Mesenchymal stem cell (in vitro differentiated cells and primary cell): ENCODE results near the gene STAB2.
A peak's percentile ranks its signal among the peaks of the same experiment; 100 is the strongest.

Experiments
- DNase-seq: peaks from one replicate; pipeline ENCODE4 v3.0.0-alpha.2; 2013
- H2AFZ ChIP-seq: one replicate; pipeline ENCODE4 v1.6.1; 2013; ENCODE audit warnings: low read depth, mild to moderate bottlenecking, control low read depth, inconsistent platforms, low read length, moderate library complexity
- H2AK5ac ChIP-seq: 2 replicates; pipeline ENCODE4 v1.6.1; 2013; ENCODE audit warnings: low read length, moderate library complexity, mild to moderate bottlenecking, inconsistent platforms; ENCODE audit not compliant: severe bottlenecking
- H2BK120ac ChIP-seq: one replicate; pipeline ENCODE4 v1.6.1; 2013; ENCODE audit warnings: low read depth, mild to moderate bottlenecking, inconsistent platforms, low read length, moderate library complexity
- H2BK12ac ChIP-seq, 2 experiments: one replicate each; pipeline ENCODE4 v1.6.1; 2013; ENCODE audit warnings: inconsistent platforms in 2 of 2, low read length in 2 of 2, mild to moderate bottlenecking in 2 of 2, moderate library complexity in 2 of 2, control low read depth in 1 of 2
- H2BK15ac ChIP-seq: one replicate; pipeline ENCODE4 v1.6.1; 2013; ENCODE audit warnings: mild to moderate bottlenecking, low read depth, inconsistent platforms; ENCODE audit not compliant: poor library complexity, severe bottlenecking
- H2BK5ac ChIP-seq: 2 replicates; pipeline ENCODE4 v1.6.1; 2013; ENCODE audit warnings: low read depth, mild to moderate bottlenecking, low read length, control low read depth, inconsistent platforms; ENCODE audit not compliant: poor library complexity, severe bottlenecking
- H3K14ac ChIP-seq, 2 experiments: one replicate each; pipeline ENCODE4 v1.6.1; 2013; ENCODE audit warnings: inconsistent platforms in 2 of 2, low read length in 2 of 2, control low read depth in 1 of 2, mild to moderate bottlenecking in 1 of 2, moderate library complexity in 1 of 2
- H3K18ac ChIP-seq, 2 experiments: one replicate each; pipeline ENCODE4 v1.6.1; 2013; ENCODE audit warnings: inconsistent platforms in 2 of 2, low read length in 2 of 2, control low read depth in 1 of 2, low read depth in 1 of 2, mild to moderate bottlenecking in 1 of 2
- H3K23ac ChIP-seq, 2 experiments: one replicate each; pipeline ENCODE4 v1.6.1; 2013; ENCODE audit warnings: inconsistent platforms in 2 of 2, low read length in 2 of 2, mild to moderate bottlenecking in 2 of 2, moderate library complexity in 2 of 2, control low read depth in 1 of 2
- H3K27ac ChIP-seq: 2 replicates; pipeline ENCODE4 v1.5.1; 2013; ENCODE audit warnings: mild to moderate bottlenecking, moderate library complexity, low read length, control low read depth, inconsistent platforms; ENCODE audit not compliant: poor library complexity, severe bottlenecking
- H3K27me3 ChIP-seq, 2 experiments: 2 replicates each; pipeline versions ENCODE4 v1.6.1 to v1.7.0; 2013; ENCODE audit warnings: low read length in 2 of 2, mild to moderate bottlenecking in 2 of 2, moderate library complexity in 2 of 2, control low read depth in 1 of 2, inconsistent platforms in 1 of 2; ENCODE audit not compliant: control insufficient read depth in 1 of 2, insufficient read depth in 1 of 2
- H3K36me3 ChIP-seq, 2 experiments: 2 replicates each; pipeline versions ENCODE4 v1.6.1 to v1.7.0; 2013; ENCODE audit warnings: low read length in 2 of 2, control low read depth in 1 of 2, inconsistent platforms in 1 of 2, low read depth in 1 of 2, mild to moderate bottlenecking in 1 of 2; ENCODE audit not compliant: insufficient read depth in 2 of 2, control insufficient read depth in 1 of 2
- H3K4ac ChIP-seq, 2 experiments: one replicate each; pipeline ENCODE4 v1.6.1; 2013; ENCODE audit warnings: inconsistent platforms in 2 of 2, low read length in 2 of 2, mild to moderate bottlenecking in 2 of 2, moderate library complexity in 2 of 2, control low read depth in 1 of 2, low read depth in 1 of 2
- H3K4me1 ChIP-seq: 2 replicates; pipeline ENCODE4 v1.6.1; 2013; ENCODE audit warnings: low read depth, low read length, control low read depth; ENCODE audit not compliant: control insufficient read depth, insufficient read depth
- H3K4me2 ChIP-seq: 2 replicates; pipeline ENCODE4 v1.6.1; 2013; ENCODE audit warnings: low read length, mild to moderate bottlenecking, inconsistent platforms; ENCODE audit not compliant: poor library complexity, severe bottlenecking
- H3K4me3 ChIP-seq, 2 experiments: 2 replicates each; pipeline versions ENCODE4 v1.5.1 to v1.7.0; 2013; ENCODE audit warnings: low read length in 2 of 2, mild to moderate bottlenecking in 2 of 2, control low read depth in 1 of 2, low read depth in 1 of 2; ENCODE audit not compliant: insufficient read depth in 1 of 2
- H3K79me1 ChIP-seq: replicated peaks from 2 replicates; pipeline ENCODE4 v1.6.1; 2013; ENCODE audit warnings: mild to moderate bottlenecking, control low read depth, low read length, inconsistent platforms; ENCODE audit not compliant: poor library complexity, severe bottlenecking
- H3K9ac ChIP-seq: 2 replicates; pipeline ENCODE4 v1.7.0; 2013; ENCODE audit warnings: mild to moderate bottlenecking, low read length, moderate library complexity
- H3K9me3 ChIP-seq: 2 replicates; pipeline ENCODE4 v1.7.0; 2013; ENCODE audit warnings: mild to moderate bottlenecking, low read length; ENCODE audit not compliant: control insufficient read depth
- H4K8ac ChIP-seq: one replicate; pipeline ENCODE4 v1.6.1; 2013; ENCODE audit warnings: inconsistent platforms, mild to moderate bottlenecking, low read length, moderate library complexity
- H4K91ac ChIP-seq: one replicate; pipeline ENCODE4 v1.6.1; 2013; ENCODE audit warnings: mild to moderate bottlenecking, low read length, inconsistent platforms
- WGBS: methylation state at CpG from one replicate; pipeline ENCODE4 v1.1.7; 2013; ENCODE audit warnings: mixed read lengths; 5-methylcytosine and 5-hydroxymethylcytosine counted together

Gene STAB2

GRCh38 chr12:103755425-103755824, 168.4 kb downstream of the STAB2 start:
- H2AFZ ChIP-seq: no peak overlapping the region
- WGBS: 67% methylated on average over 3 of the region's 3 CpGs
- no peak overlapping the region for H4K91ac ChIP-seq
- no peak overlapping the region for H3K9ac ChIP-seq
- H3K9me3 ChIP-seq: no peaks in the 10 kb centered on the region
- H2BK15ac ChIP-seq: no peak overlapping the region
- H2BK5ac ChIP-seq: no peak overlapping the region
- no peak overlapping the region for H3K4me3 ChIP-seq
- H3K18ac ChIP-seq: no peak overlapping the region
- H3K4ac ChIP-seq: no peak overlapping the region
- no peaks in the 10 kb centered on the region for H3K27me3 ChIP-seq
- H3K14ac ChIP-seq: no peak overlapping the region
- H4K8ac ChIP-seq: no peak overlapping the region
- no peaks in the 10 kb centered on the region for H3K4me1 ChIP-seq
- no peak overlapping the region for H2BK120ac ChIP-seq
- no peak overlapping the region for H3K4me2 ChIP-seq
- H3K79me1 ChIP-seq: no peaks in the 10 kb centered on the region
- no peak overlapping the region for H2BK12ac ChIP-seq
- no peak overlapping the region for H2AK5ac ChIP-seq
- no peak for DNase-seq
- H3K36me3 ChIP-seq: peaks cover 0 to 18% of the 10 kb centered on the region in 2 experiments
- no peak overlapping the region for H3K23ac ChIP-seq
- no peak overlapping the region for H3K27ac ChIP-seq

- H2AFZ ChIP-seq: no peak overlapping the region
- H3K4ac ChIP-seq: no peak overlapping the region
- 93% methylated on average over 5 of the region's 5 CpGs for WGBS
- DNase-seq: no peak
- H2BK120ac ChIP-seq: no peak overlapping the region
- no peak overlapping the region for H3K9ac ChIP-seq
- no peak overlapping the region for H2BK15ac ChIP-seq
- no peaks in the 10 kb centered on the region for H3K4me1 ChIP-seq
- no peaks in the 10 kb centered on the region for H3K79me1 ChIP-seq
- H3K4me3 ChIP-seq: no peak overlapping the region
- H2AK5ac ChIP-seq: no peak overlapping the region
- no peak overlapping the region for H3K4me2 ChIP-seq
- H4K91ac ChIP-seq: peak overlapping the region; percentile 53
- peaks cover 0 to 26% of the 10 kb centered on the region in 2 experiments for H3K36me3 ChIP-seq
- H2BK5ac ChIP-seq: no peak overlapping the region
- no peak overlapping the region for H3K14ac ChIP-seq
- H3K23ac ChIP-seq: no peak overlapping the region
- no peak overlapping the region for H2BK12ac ChIP-seq
- no peak overlapping the region for H4K8ac ChIP-seq
- H3K27ac ChIP-seq: no peak overlapping the region
- H3K18ac ChIP-seq: no peak overlapping the region
- H3K9me3 ChIP-seq: no peaks in the 10 kb centered on the region
- no peaks in the 10 kb centered on the region for H3K27me3 ChIP-seq
These were observed 169.4 kb downstream of the STAB2 start for GRCh38 chr12:103756443-103756842.

GRCh38 chr12:103757248-103757647, 170.2 kb downstream of the STAB2 start:
- Histone ChIP-seq H3K4ac (no peak overlapping the region), H3K27ac (no peak overlapping the region), H3K9me3 (no peaks in the 10 kb centered on the region), H4K8ac (no peak overlapping the region), H3K23ac (no peak overlapping the region), H2BK5ac (no peak overlapping the region), H3K36me3 (peaks cover 0 to 29% of the 10 kb centered on the region in 2 experiments), H4K91ac (no peak overlapping the region), H3K79me1 (peaks cover under 1% of the 10 kb centered on the region), H2BK12ac (no peak overlapping the region), H3K27me3 (no peaks in the 10 kb centered on the region), H2BK120ac (no peak overlapping the region), H3K18ac (no peak overlapping the region), H3K4me3 (no peak overlapping the region), H2AFZ (no peak overlapping the region), H3K4me2 (no peak overlapping the region), H2BK15ac (no peak overlapping the region), H3K9ac (no peak overlapping the region), H2AK5ac (no peak overlapping the region), H3K14ac (no peak overlapping the region), H3K4me1 (no peaks in the 10 kb centered on the region)
- no peak for DNase-seq
- 96% methylated on average over 1 of the region's 1 CpG for WGBS

GRCh38 chr12:103758310-103759089, 171.4 kb downstream of the STAB2 start:
- peaks cover 9 to 41% of the 10 kb centered on the region in 2 experiments for H3K36me3 ChIP-seq
- no peak overlapping the region for H4K91ac ChIP-seq
- no peak overlapping the region for H3K4me2 ChIP-seq
- no peaks in the 10 kb centered on the region for H3K27me3 ChIP-seq
- H2BK15ac ChIP-seq: no peak overlapping the region
- H3K14ac ChIP-seq: no peak overlapping the region
- H2AK5ac ChIP-seq: no peak overlapping the region
- no peak overlapping the region for H2BK5ac ChIP-seq
- H3K9me3 ChIP-seq: no peaks in the 10 kb centered on the region
- peaks cover 2% of the 10 kb centered on the region for H3K79me1 ChIP-seq
- no peak overlapping the region for H3K4me3 ChIP-seq
- H3K18ac ChIP-seq: no peak overlapping the region
- no peak overlapping the region for H2BK12ac ChIP-seq
- H2AFZ ChIP-seq: no peak overlapping the region
- no peak overlapping the region for H3K23ac ChIP-seq
- no peak overlapping the region for H3K27ac ChIP-seq
- no peak overlapping the region for H3K9ac ChIP-seq
- no peak overlapping the region for H3K4ac ChIP-seq
- no peak overlapping the region for H2BK120ac ChIP-seq
- WGBS: 92% methylated on average over 10 of the region's 10 CpGs
- no peak for DNase-seq
- H3K4me1 ChIP-seq: no peaks in the 10 kb centered on the region
- H4K8ac ChIP-seq: no peak overlapping the region
